Urinary bladder (tissue), 4 donors: ENCODE measurements around the gene ARHGAP8. TPM values are rescaled to one million over a fixed set of nuclear protein-coding genes. Genes with fewer than 3 reads are reported as not detected.
"Not testable (repeated sequence)": the region's sequence is repeated elsewhere in the genome, so short reads cannot be mapped to it uniquely, and the experiment has no call there.

Experiments
- DNase-seq: peaks from one replicate; pipeline ENCODE4 v3.0.0-alpha.2; 2015; ENCODE audit errors: extremely low spot score
- H3K27ac ChIP-seq: one replicate; pipeline ENCODE4 v1.5.1; 2013; ENCODE audit warnings: low read depth, mild to moderate bottlenecking, moderate library complexity
- H3K36me3 ChIP-seq: one replicate; pipeline ENCODE4 v1.6.1; 2013; ENCODE audit warnings: mild to moderate bottlenecking, moderate library complexity; ENCODE audit not compliant: insufficient read depth
- H3K4me1 ChIP-seq: one replicate; pipeline ENCODE4 v1.6.1; 2013; ENCODE audit warnings: mild to moderate bottlenecking, moderate library complexity; ENCODE audit not compliant: insufficient read depth
- H3K4me3 ChIP-seq: one replicate; pipeline ENCODE4 v1.5.1; 2013; ENCODE audit warnings: low read depth, low read length
- WGBS: extraction: QIAGEN DNeasy Blood & Tissue Kit; methylation state at CpG from one replicate; pipeline ENCODE4 v1.1.7; 2013; 5-methylcytosine and 5-hydroxymethylcytosine counted together
- polyA plus RNA-seq: library from polyadenylated mRNA; stranded (reverse); fragments of 200-250 nt; gene quantifications from one replicate; pipeline ENCODE4 v1.2.3, GENCODE V29; 2013
- total RNA-seq: library from RNA; depleted of rRNA; stranded (reverse); fragments of >200 nt; gene quantifications from one replicate; pipeline ENCODE4 v1.2.3, GENCODE V29; 2014
- donor health status: healthy with polysubstance abuse.
- donor health status: healthy.

The ARHGAP8 gene
- total and polyA plus RNA-seq, 2 donors: 1.6 to 2.4 TPM

- no peak overlapping the region for H3K4me3 ChIP-seq
- H3K36me3 ChIP-seq: no peaks in the 10 kb centered on the region
- DNase-seq: no peak
- H3K4me1 ChIP-seq: no peaks in the 10 kb centered on the region
- H3K27ac ChIP-seq: no peak overlapping the region
- WGBS: 89% methylated on average over 20 of the region's 20 CpGs
Observed at GRCh38 chr22:44890416-44891292, 138.3 kb downstream of the ARHGAP8 start.

- Histone ChIP-seq H3K27ac (no peak overlapping the region), H3K36me3 (no peaks in the 10 kb centered on the region), H3K4me3 (no peak overlapping the region), H3K4me1 (no peaks in the 10 kb centered on the region)
- WGBS: 79% methylated on average over 11 of the region's 11 CpGs
- no peak for DNase-seq
Observed at GRCh38 chr22:44891293-44891747, 138.9 kb downstream of the ARHGAP8 start.

GRCh38 chr22:44891791-44892190 lies 139.4 kb downstream of the ARHGAP8 start:
- H3K4me3 ChIP-seq: no peak overlapping the region
- no peaks in the 10 kb centered on the region for H3K36me3 ChIP-seq
- no peak for DNase-seq
- 93% methylated on average over 11 of the region's 11 CpGs for WGBS
- no peaks in the 10 kb centered on the region for H3K4me1 ChIP-seq
- no peak overlapping the region for H3K27ac ChIP-seq

- Histone ChIP-seq H3K4me1 (no peaks in the 10 kb centered on the region), H3K36me3 (no peaks in the 10 kb centered on the region), H3K27ac (no peak overlapping the region), H3K4me3 (no peak overlapping the region)
- 83% methylated on average over 13 of the region's 13 CpGs for WGBS
- no peak for DNase-seq
Observed at GRCh38 chr22:44892243-44892642, 139.9 kb downstream of the ARHGAP8 start.

- 86% methylated on average over 20 of the region's 20 CpGs for WGBS
- Histone ChIP-seq H3K36me3 (no peaks in the 10 kb centered on the region), H3K27ac (no peak overlapping the region), H3K4me1 (no peaks in the 10 kb centered on the region), H3K4me3 (no peak overlapping the region)
- DNase-seq: no peak
Observed at GRCh38 chr22:44892803-44893730, 140.7 kb downstream of the ARHGAP8 start.

- WGBS: 78% methylated on average over 7 of the region's 7 CpGs
- Histone ChIP-seq H3K4me1 (no peaks in the 10 kb centered on the region), H3K27ac (no peak overlapping the region), H3K4me3 (no peak overlapping the region), H3K36me3 (no peaks in the 10 kb centered on the region)
- no peak for DNase-seq
Observed at GRCh38 chr22:44893731-44894080, 141.3 kb downstream of the ARHGAP8 start.

GRCh38 chr22:44894321-44894720 lies 141.9 kb downstream of the ARHGAP8 start:
- Histone ChIP-seq H3K4me3 (no peak overlapping the region), H3K4me1 (no peaks in the 10 kb centered on the region), H3K27ac (no peak overlapping the region), H3K36me3 (no peaks in the 10 kb centered on the region)
- 90% methylated on average over 12 of the region's 12 CpGs for WGBS
- no peak for DNase-seq

DNA sequence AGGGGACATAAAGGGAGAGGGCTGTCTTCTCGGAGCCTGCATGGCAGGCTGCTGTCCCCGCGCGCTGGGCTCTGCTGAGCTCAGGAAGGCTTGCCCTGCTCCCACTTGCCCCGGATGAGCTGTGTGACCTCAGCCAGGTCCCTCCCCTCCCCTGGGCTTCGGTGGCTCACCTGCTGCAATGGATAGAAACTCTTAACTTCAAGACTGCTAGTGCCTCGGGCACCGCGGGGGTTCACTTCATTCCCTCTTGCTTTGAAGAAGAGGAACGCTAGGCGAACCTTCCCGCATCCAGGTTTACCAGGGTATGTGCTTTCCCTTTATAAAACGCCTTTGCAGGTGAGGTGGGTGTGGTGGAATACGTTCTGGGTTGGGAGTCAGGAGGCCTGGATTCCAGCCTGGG lies 142.4 kb downstream of the ARHGAP8 start:
- no peak for DNase-seq
- no peak overlapping the region for H3K27ac ChIP-seq
- 90% methylated on average over 14 of the region's 14 CpGs for WGBS
- no peaks in the 10 kb centered on the region for H3K4me1 ChIP-seq
- H3K36me3 ChIP-seq: no peaks in the 10 kb centered on the region
- no peak overlapping the region for H3K4me3 ChIP-seq

- H3K27ac ChIP-seq: no peak overlapping the region
- H3K4me1 ChIP-seq: no peaks in the 10 kb centered on the region
- H3K4me3 ChIP-seq: no peak overlapping the region
- H3K36me3 ChIP-seq: no peaks in the 10 kb centered on the region
- no peak for DNase-seq
- 90% methylated on average over 23 of the region's 23 CpGs for WGBS
Observed at GRCh38 chr22:44895296-44896055, 143.1 kb downstream of the ARHGAP8 start.

DNA sequence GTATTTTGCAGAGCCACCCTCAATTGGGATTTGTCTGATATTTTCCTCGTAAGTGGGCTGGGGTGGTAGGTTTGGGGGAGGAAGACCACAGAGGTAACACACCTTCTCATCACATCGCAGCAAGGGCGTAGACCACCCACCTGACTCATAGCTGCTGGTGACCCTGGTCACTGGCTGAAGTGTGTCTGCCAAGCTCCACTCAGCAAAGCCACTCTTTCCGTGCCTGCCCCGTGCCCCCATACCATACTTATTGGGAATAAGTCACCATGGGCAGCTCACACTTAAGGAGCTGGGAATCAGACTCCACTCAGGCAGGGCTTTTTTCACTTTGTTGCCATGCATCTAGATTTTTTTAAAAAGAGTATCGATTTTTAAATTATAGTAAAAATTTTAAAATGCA lies 145.9 kb downstream of the ARHGAP8 start:
- Histone ChIP-seq H3K36me3 (no peaks in the 10 kb centered on the region), H3K27ac (no peak overlapping the region), H3K4me3 (no peak overlapping the region), H3K4me1 (no peaks in the 10 kb centered on the region)
- no peak for DNase-seq
- 93% methylated on average over 6 of the region's 6 CpGs for WGBS

GRCh38 chr22:44901301-44901700 lies 148.9 kb downstream of the ARHGAP8 start:
- Histone ChIP-seq H3K4me3 (no peak overlapping the region), H3K36me3 (no peaks in the 10 kb centered on the region), H3K4me1 (no peaks in the 10 kb centered on the region), H3K27ac (no peak overlapping the region)
- WGBS: 93% methylated on average over 2 of the region's 2 CpGs
- no peak for DNase-seq

- not testable (repeated sequence) for H3K36me3 ChIP-seq, DNase-seq, H3K4me3 ChIP-seq, H3K27ac ChIP-seq, H3K4me1 ChIP-seq
- WGBS: no CpG with 5 or more reads among the region's 2 CpGs
Observed at GRCh38 chr22:44903164-44903563, 150.8 kb downstream of the ARHGAP8 start.

GRCh38 chr22:44904492-44905152 lies 152.2 kb downstream of the ARHGAP8 start:
- not testable (repeated sequence) for H3K4me3 ChIP-seq, H3K4me1 ChIP-seq, H3K36me3 ChIP-seq, H3K27ac ChIP-seq, DNase-seq
- 40% methylated on average over 3 of the region's 5 CpGs for WGBS
